Muscle layer of colon (tissue), 2 donors: ENCODE results near the gene VSTM2B.

Experiments
- H3K27ac ChIP-seq: one replicate; pipeline ENCODE4 v1.7.0; 2013; ENCODE audit warnings: low read depth, mild to moderate bottlenecking, low read length, moderate library complexity
- H3K27me3 ChIP-seq, 2 donors: one replicate each; pipeline ENCODE4 v1.7.0; 2013; ENCODE audit warnings: low read length in 2 of 2, mild to moderate bottlenecking in 2 of 2; ENCODE audit not compliant: insufficient read depth in 2 of 2, control insufficient read depth in 1 of 2
- H3K36me3 ChIP-seq: one replicate; pipeline ENCODE4 v1.7.0; 2013; ENCODE audit warnings: mild to moderate bottlenecking, low read length; ENCODE audit not compliant: insufficient read depth
- H3K4me1 ChIP-seq: one replicate; pipeline ENCODE4 v1.7.0; 2013; ENCODE audit warnings: mild to moderate bottlenecking, low read length; ENCODE audit not compliant: insufficient read depth
- H3K4me3 ChIP-seq, 2 donors: one replicate each; pipeline ENCODE4 v1.7.0; 2013; ENCODE audit warnings: low read length in 2 of 2, low read depth in 1 of 2, mild to moderate bottlenecking in 1 of 2, moderate library complexity in 1 of 2
- H3K9ac ChIP-seq: one replicate; pipeline ENCODE4 v1.7.0; 2013; ENCODE audit warnings: low read length
- H3K9me3 ChIP-seq: one replicate; pipeline ENCODE4 v1.7.0; 2013; ENCODE audit warnings: mild to moderate bottlenecking, low read length
- donor health status: abdominal sarcoma.
- donor health status: Adenocarcinoma of cecum.

The VSTM2B gene

GRCh38 chr19:29565171-29565570, 39.4 kb downstream of the VSTM2B start:
- Histone ChIP-seq H3K27ac (no peak overlapping the region), H3K4me3 (no peak overlapping the region), H3K9me3 (peaks cover 2% of the 10 kb centered on the region), H3K4me1 (no peaks in the 10 kb centered on the region), H3K27me3 (peaks cover 0 to 10% of the 10 kb centered on the region in 2 donors), H3K9ac (no peak overlapping the region), H3K36me3 (no peaks in the 10 kb centered on the region)

- no peak overlapping the region for H3K27ac ChIP-seq
- no peak overlapping the region for H3K4me3 ChIP-seq
- peaks cover 0 to 10% of the 10 kb centered on the region in 2 donors for H3K27me3 ChIP-seq
- H3K9me3 ChIP-seq = no peaks in the 10 kb centered on the region
- no peaks in the 10 kb centered on the region for H3K4me1 ChIP-seq
- H3K36me3 ChIP-seq = no peaks in the 10 kb centered on the region
- no peak overlapping the region for H3K9ac ChIP-seq
Observed at GRCh38 chr19:29566496-29567054, 40.8 kb downstream of the VSTM2B start.

GRCh38 chr19:29567366-29567915, 41.6 kb downstream of the VSTM2B start:
- Histone ChIP-seq H3K36me3 (no peaks in the 10 kb centered on the region), H3K27me3 (peaks cover 0 to 10% of the 10 kb centered on the region in 2 donors), H3K9ac (no peak overlapping the region), H3K9me3 (no peaks in the 10 kb centered on the region), H3K4me3 (no peak overlapping the region), H3K4me1 (no peaks in the 10 kb centered on the region), H3K27ac (no peak overlapping the region)

GRCh38 chr19:29568036-29569025, 42.5 kb downstream of the VSTM2B start:
- H3K27ac ChIP-seq = no peak overlapping the region
- H3K36me3 ChIP-seq = no peaks in the 10 kb centered on the region
- H3K4me3 ChIP-seq = no peak overlapping the region
- peaks cover 6 to 10% of the 10 kb centered on the region in 2 donors for H3K27me3 ChIP-seq
- no peak overlapping the region for H3K9ac ChIP-seq
- H3K9me3 ChIP-seq = no peaks in the 10 kb centered on the region
- H3K4me1 ChIP-seq = no peaks in the 10 kb centered on the region

GRCh38 chr19:29569038-29569911, 43.5 kb downstream of the VSTM2B start:
- Histone ChIP-seq H3K9ac (no peak overlapping the region), H3K36me3 (no peaks in the 10 kb centered on the region), H3K27me3 (peaks cover 7 to 13% of the 10 kb centered on the region in 2 donors), H3K9me3 (no peaks in the 10 kb centered on the region), H3K4me3 (no peak overlapping the region), H3K4me1 (no peaks in the 10 kb centered on the region), H3K27ac (no peak overlapping the region)

GRCh38 chr19:29571181-29571580, 45.4 kb downstream of the VSTM2B start:
- H3K36me3 ChIP-seq = no peaks in the 10 kb centered on the region
- no peak overlapping the region for H3K4me3 ChIP-seq

GRCh38 chr19:29573486-29573885, 47.7 kb downstream of the VSTM2B start:
- Histone ChIP-seq H3K9me3 (no peaks in the 10 kb centered on the region), H3K4me3 (no peak overlapping the region), H3K27ac (no peak overlapping the region), H3K9ac (no peak overlapping the region), H3K4me1 (no peaks in the 10 kb centered on the region), H3K36me3 (no peaks in the 10 kb centered on the region), H3K27me3 (peaks cover 25 to 27% of the 10 kb centered on the region in 2 donors)

More at GRCh38 chr19:29571181-29571580, 45.4 kb downstream of the VSTM2B start:
- Histone ChIP-seq H3K9ac (no peak overlapping the region), H3K27ac (no peak overlapping the region), H3K9me3 (no peaks in the 10 kb centered on the region), H3K27me3 (peaks cover 17 to 19% of the 10 kb centered on the region in 2 donors), H3K4me1 (no peaks in the 10 kb centered on the region)

- H3K36me3 ChIP-seq = no peaks in the 10 kb centered on the region
- H3K27ac ChIP-seq = no peak overlapping the region
- H3K9me3 ChIP-seq = no peaks in the 10 kb centered on the region
- H3K4me3 ChIP-seq = no peak overlapping the region
- peaks cover 22 to 27% of the 10 kb centered on the region in 2 donors for H3K27me3 ChIP-seq
- H3K4me1 ChIP-seq = no peaks in the 10 kb centered on the region
- H3K9ac ChIP-seq = no peak overlapping the region
Observed at GRCh38 chr19:29574510-29574909, 48.7 kb downstream of the VSTM2B start.

- H3K4me1 ChIP-seq = no peaks in the 10 kb centered on the region
- peaks cover 22 to 27% of the 10 kb centered on the region in 2 donors for H3K27me3 ChIP-seq
- H3K9me3 ChIP-seq = no peaks in the 10 kb centered on the region
- no peak overlapping the region for H3K27ac ChIP-seq
- no peaks in the 10 kb centered on the region for H3K36me3 ChIP-seq
- H3K4me3 ChIP-seq = no peak overlapping the region
- no peak overlapping the region for H3K9ac ChIP-seq
Observed at GRCh38 chr19:29576046-29576606, 50.3 kb downstream of the VSTM2B start.

- Histone ChIP-seq H3K27me3 (peaks cover 22 to 27% of the 10 kb centered on the region in 2 donors), H3K36me3 (no peaks in the 10 kb centered on the region), H3K4me1 (no peaks in the 10 kb centered on the region), H3K9ac (no peak overlapping the region), H3K27ac (no peak overlapping the region), H3K4me3 (no peak overlapping the region), H3K9me3 (no peaks in the 10 kb centered on the region)
Observed at GRCh38 chr19:29576761-29577648, 51.2 kb downstream of the VSTM2B start.
